B cell (primary cell): ENCODE results near the gene PLGRKT. TPM values are rescaled to one million over a fixed set of nuclear protein-coding genes. Genes with fewer than 3 reads are reported as not detected.

Source experiments
- ATAC-seq: fragments of 200-7000 bp; cut with Tn5 transposase; one replicate; pipeline ENCODE4 v1.10.0; 2021; ENCODE audit warnings: low read depth, mild to moderate bottlenecking, moderate number of reproducible peaks, moderate library complexity
- CTCF ChIA-PET: fragments of 350-600 bp; sonication (Branson Sonifier 250); formaldehyde crosslinking; loops from one replicate; lab custom pipeline; 2021; ENCODE audit warnings: antibody characterized with exemption, inconsistent platforms; lab: Charles Lee
- POLR2A ChIA-PET: fragments of 350-600 bp; sonication (Branson Sonifier 250); formaldehyde crosslinking; loops from one replicate; lab custom pipeline; 2021; ENCODE audit warnings: antibody characterized with exemption; lab: Charles Lee
- DNase-seq: peaks from one replicate; pipeline ENCODE4 v3.0.0; 2013
- H2AFZ ChIP-seq: 2 replicates; pipeline ENCODE4 v1.6.1; 2012; ENCODE audit warnings: mild to moderate bottlenecking, low read depth, low read length; ENCODE audit not compliant: insufficient read depth, poor library complexity, severe bottlenecking
- H3K27ac ChIP-seq, 2 donors: 1 replicate in 1 of 2; 2 replicates in 1 of 2; pipeline ENCODE4 v1.5.1; 2012 to 2013; ENCODE audit warnings: low read length in 2 of 2, mild to moderate bottlenecking in 2 of 2, moderate library complexity in 1 of 2
- H3K27me3 ChIP-seq, 4 experiments: fragments of 200-600 bp in 1 of 4; sonication (generic) in 1 of 4; replicated peaks in 1 of 4; 1 replicate in 2 of 4; 2 replicates in 2 of 4; pipeline versions ENCODE4 v1.6.1 to v1.7.0; 2013 to 2016; ENCODE audit warnings: low read length in 3 of 4, mild to moderate bottlenecking in 2 of 4, mixed read lengths in 1 of 4, moderate library complexity in 1 of 4; ENCODE audit not compliant: insufficient read depth in 4 of 4, control insufficient read depth in 3 of 4; ENCODE audit errors: control extremely low read depth in 1 of 4
- H3K36me3 ChIP-seq, 2 experiments: replicated peaks in 1 of 2; 1 replicate in 1 of 2; 2 replicates in 1 of 2; pipeline versions ENCODE4 v1.6.1 to v1.7.1; 2013; ENCODE audit warnings: low read length in 1 of 2; ENCODE audit not compliant: insufficient read depth in 2 of 2, control insufficient read depth in 1 of 2; ENCODE audit errors: control extremely low read depth in 1 of 2, extremely low read depth in 1 of 2
- H3K4me1 ChIP-seq, 2 donors: fragments of 200-600 bp in 1 of 2; sonication (generic) in 1 of 2; 1 replicate in 1 of 2; 2 replicates in 1 of 2; pipeline versions ENCODE4 v1.5.1 to v1.6.1; 2013 to 2017; ENCODE audit warnings: low read length in 2 of 2; ENCODE audit not compliant: control insufficient read depth in 2 of 2, insufficient read depth in 2 of 2
- H3K4me2 ChIP-seq: replicated peaks from 2 replicates; pipeline ENCODE3; 2012; ENCODE audit warnings: mild to moderate bottlenecking, low read depth, low read length; ENCODE audit not compliant: poor library complexity, severe bottlenecking
- H3K4me3 ChIP-seq, 5 experiments: fragments of 200-600 bp in 1 of 5; sonication (generic) in 1 of 5; 1 replicate in 3 of 5; 2 replicates in 2 of 5; pipeline versions ENCODE4 v1.5.1 to v1.7.0; 2011 to 2016; ENCODE audit warnings: low read length in 4 of 5, mild to moderate bottlenecking in 4 of 5, low read depth in 2 of 5, control low read depth in 1 of 5, moderate library complexity in 1 of 5; ENCODE audit not compliant: insufficient read depth in 1 of 5; ENCODE audit errors: control extremely low read depth in 1 of 5, extremely low read depth in 1 of 5
- H3K79me2 ChIP-seq: fragments of 200-600 bp; sonication (generic); one replicate; pipeline ENCODE4 v1.6.0; 2016; ENCODE audit warnings: low read length; ENCODE audit not compliant: control insufficient read depth, insufficient read depth
- H3K9ac ChIP-seq: fragments of 200-600 bp; sonication (generic); 2 replicates; pipeline ENCODE4 v1.6.1; 2017; ENCODE audit warnings: mild to moderate bottlenecking, low read length, moderate library complexity
- H3K9me3 ChIP-seq, 3 donors: one replicate each; pipeline versions ENCODE4 v1.6.1 to v1.7.1; 2013; ENCODE audit warnings: low read length in 2 of 3; ENCODE audit not compliant: control insufficient read depth in 2 of 3, insufficient read depth in 1 of 3; ENCODE audit errors: control extremely low read depth in 1 of 3
- H4K20me1 ChIP-seq: 2 replicates; pipeline ENCODE4 v1.6.0; 2012; ENCODE audit warnings: mild to moderate bottlenecking, low read length; ENCODE audit not compliant: insufficient read depth, control insufficient read depth, poor library complexity, severe bottlenecking
- H3K27ac Mint-ChIP-seq: one replicate; pipeline ENCODE4 v1.8.0; 2021; ENCODE audit warnings: mixed read lengths
- H3K27me3 Mint-ChIP-seq: one replicate; pipeline ENCODE4 v1.8.0; 2021; ENCODE audit warnings: mixed read lengths
- H3K4me1 Mint-ChIP-seq: one replicate; pipeline ENCODE4 v1.8.0; 2021; ENCODE audit warnings: mixed read lengths
- H3K4me3 Mint-ChIP-seq: one replicate; pipeline ENCODE4 v1.8.0; 2021; ENCODE audit warnings: mixed read lengths
- H3K9me3 Mint-ChIP-seq: one replicate; pipeline ENCODE4 v1.8.0; 2022; ENCODE audit warnings: mixed read lengths; ENCODE audit not compliant: insufficient read depth
- EZH2 ChIP-seq: IDR thresholded peaks from 2 replicates; pipeline ENCODE4 v1.6.1; 2012; ENCODE audit warnings: borderline replicate concordance, low read depth, mild to moderate bottlenecking, moderate library complexity, low read length; ENCODE audit not compliant: insufficient read depth, poor library complexity, severe bottlenecking
- WGBS: methylation state at CpG from one replicate; pipeline ENCODE4 v1.1.5; 2013; ENCODE audit warnings: missing lambda C conversion rate; ENCODE audit not compliant: insufficient coverage; 5-methylcytosine and 5-hydroxymethylcytosine counted together
- intact Hi-C: fragments of 100-400 bp; cut with micrococcal nuclease; formaldehyde crosslinking; loops from one replicate; pipeline ENCODE4 v1.10.0; 2022
- polyA plus RNA-seq: library from polyadenylated mRNA; depleted of rRNA; stranded (reverse); fragments of >200 nt; gene quantifications from 2 replicates; pipeline ENCODE4 v1.2.3, GENCODE V29; 2012
- total RNA-seq, 2 donors: library from RNA; stranded (reverse); fragments of 120-200 nt in 1 of 2; gene quantifications; 1 replicate in 1 of 2; 2 replicates in 1 of 2; pipeline versions ENCODE4 v1.2.3 to v1.2.4, GENCODE V29; 2013 to 2022
- TF ChIP-seq, protein P1 (sequence below): fragments of 200-600 bp; IDR thresholded peaks from one replicate; pipeline ENCODE4 v1.8.0; 2022; ENCODE audit warnings: antibody characterized with exemption, mild to moderate bottlenecking

The PLGRKT gene
- total and polyA plus RNA-seq, 2 donors (not counting 1 experiment from before 2014, with no cell fraction given): 8.4 to 11.0 TPM

GRCh38 chr9:5361326-5362010 is 76.3 kb downstream of the PLGRKT start:
- no peak for ATAC-seq
- peaks cover 0 to 3% of the 10 kb centered on the region in 2 experiments for H3K36me3 ChIP-seq
- H4K20me1 ChIP-seq: no peaks in the 10 kb centered on the region
- H3K9ac ChIP-seq: no peak overlapping the region
- WGBS: 100% methylated on average over 2 of the region's 3 CpGs
- CTCF ChIA-PET: no interaction called here
- no peaks in the 10 kb centered on the region for H3K79me2 ChIP-seq
- H2AFZ ChIP-seq: no peak overlapping the region
- DNase-seq: no peak
- POLR2A ChIA-PET: no interaction called here
- Mint-ChIP-seq H3K27ac (no peak overlapping the region), H3K27me3 (no peaks in the 10 kb centered on the region), H3K4me3 (no peak overlapping the region), H3K9me3 (no peaks in the 10 kb centered on the region), H3K4me1 (no peaks in the 10 kb centered on the region)
- no peak overlapping the region for H3K4me3 ChIP-seq
- no peaks in the 10 kb centered on the region for H3K4me1 ChIP-seq
- H3K9me3 ChIP-seq: no peaks in the 10 kb centered on the region
- intact Hi-C loops: no loop called here
- TF ChIP-seq EZH2: no peak
- TF ChIP-seq, protein P1, sequence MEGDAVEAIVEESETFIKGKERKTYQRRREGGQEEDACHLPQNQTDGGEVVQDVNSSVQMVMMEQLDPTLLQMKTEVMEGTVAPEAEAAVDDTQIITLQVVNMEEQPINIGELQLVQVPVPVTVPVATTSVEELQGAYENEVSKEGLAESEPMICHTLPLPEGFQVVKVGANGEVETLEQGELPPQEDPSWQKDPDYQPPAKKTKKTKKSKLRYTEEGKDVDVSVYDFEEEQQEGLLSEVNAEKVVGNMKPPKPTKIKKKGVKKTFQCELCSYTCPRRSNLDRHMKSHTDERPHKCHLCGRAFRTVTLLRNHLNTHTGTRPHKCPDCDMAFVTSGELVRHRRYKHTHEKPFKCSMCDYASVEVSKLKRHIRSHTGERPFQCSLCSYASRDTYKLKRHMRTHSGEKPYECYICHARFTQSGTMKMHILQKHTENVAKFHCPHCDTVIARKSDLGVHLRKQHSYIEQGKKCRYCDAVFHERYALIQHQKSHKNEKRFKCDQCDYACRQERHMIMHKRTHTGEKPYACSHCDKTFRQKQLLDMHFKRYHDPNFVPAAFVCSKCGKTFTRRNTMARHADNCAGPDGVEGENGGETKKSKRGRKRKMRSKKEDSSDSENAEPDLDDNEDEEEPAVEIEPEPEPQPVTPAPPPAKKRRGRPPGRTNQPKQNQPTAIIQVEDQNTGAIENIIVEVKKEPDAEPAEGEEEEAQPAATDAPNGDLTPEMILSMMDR: no peak
- H3K4me2 ChIP-seq: no peak overlapping the region
- no peaks in the 10 kb centered on the region for H3K27me3 ChIP-seq
- H3K27ac ChIP-seq: no peak overlapping the region

DNA sequence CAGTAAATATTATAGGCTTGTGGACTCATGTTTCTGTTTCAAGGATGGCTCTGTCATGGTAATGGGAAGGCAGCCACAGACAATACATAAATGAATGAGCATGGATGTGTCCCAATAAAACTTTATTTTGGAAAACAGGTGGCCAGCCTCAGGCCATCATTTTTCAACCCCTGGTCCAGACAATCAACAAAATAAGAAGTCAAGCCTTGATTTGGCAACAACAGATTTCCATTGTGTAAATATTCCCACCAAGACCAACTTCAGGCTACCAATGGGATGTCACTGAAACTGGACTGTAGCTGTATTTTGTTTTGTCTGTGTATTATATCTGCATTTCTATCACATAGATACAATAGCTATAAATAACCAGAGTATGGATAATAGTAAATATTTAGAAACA is 77.4 kb downstream of the PLGRKT start:
- H3K4me3 ChIP-seq: no peak overlapping the region
- H3K4me1 ChIP-seq: no peaks in the 10 kb centered on the region
- TF ChIP-seq, protein P1: no peak
- TF ChIP-seq EZH2: no peak
- H3K27ac ChIP-seq: no peak overlapping the region
- no peak overlapping the region for H3K27ac Mint-ChIP-seq
- H2AFZ ChIP-seq: no peak overlapping the region
- H3K9me3 ChIP-seq: no peaks in the 10 kb centered on the region
- no peaks in the 10 kb centered on the region for H4K20me1 ChIP-seq
- no peaks in the 10 kb centered on the region for H3K27me3 ChIP-seq
- ChIA-PET CTCF (no interaction called here), POLR2A (no interaction called here)
- no peak for ATAC-seq
- H3K36me3 ChIP-seq: peaks cover 0 to 3% of the 10 kb centered on the region in 2 experiments
- no peak for DNase-seq
- no peaks in the 10 kb centered on the region for H3K27me3 Mint-ChIP-seq
- no peak overlapping the region for H3K4me2 ChIP-seq
- intact Hi-C loops: no loop called here
- no peaks in the 10 kb centered on the region for H3K4me1 Mint-ChIP-seq
- no peaks in the 10 kb centered on the region for H3K9me3 Mint-ChIP-seq
- no peak overlapping the region for H3K4me3 Mint-ChIP-seq
- H3K9ac ChIP-seq: no peak overlapping the region
- H3K79me2 ChIP-seq: no peaks in the 10 kb centered on the region
